ENCODE measurements around the gene TNPO1. TPM values are rescaled to one million over a fixed set of nuclear protein-coding genes. Genes with fewer than 3 reads are reported as not detected.

Gene TNPO1
- total and polyA plus RNA-seq, 2 experiments from 2014 or later: 40.4 to 195 TPM

DNA sequence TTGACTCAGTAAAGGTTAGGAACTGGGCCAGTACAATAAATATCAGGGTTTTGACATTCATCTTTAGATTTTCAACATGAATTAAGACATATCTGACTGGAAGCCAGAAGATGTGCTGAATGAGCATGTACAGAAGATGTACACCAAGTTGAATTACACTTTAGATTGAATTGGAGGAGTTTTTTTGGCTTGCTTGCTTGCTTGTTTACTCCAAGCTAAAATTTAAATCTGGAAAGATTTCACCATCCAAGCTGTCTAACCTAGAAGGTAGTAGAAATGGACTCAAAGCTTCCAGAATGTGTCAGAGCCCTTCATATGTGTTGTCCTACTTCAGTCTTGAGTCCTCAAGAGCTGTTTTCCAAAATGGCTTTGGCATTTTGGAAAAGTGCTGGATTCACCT lies 90.3 kb downstream of the TNPO1 start:
- no peaks in the 10 kb centered on the region for H3K27me3 ChIP-seq
- H3K4me1 ChIP-seq (ENCODE audit: low read depth): no peaks in the 10 kb centered on the region
- DNase-seq (ENCODE audit: low read depth in 1 of 2, low spot score in 1 of 2): no peak
- peaks cover 70% of the 10 kb centered on the region for H3K36me3 ChIP-seq
- no peak overlapping the region for H3K27ac ChIP-seq
- no peak overlapping the region for H3K4me3 ChIP-seq
- TF ChIP-seq, protein P1, sequence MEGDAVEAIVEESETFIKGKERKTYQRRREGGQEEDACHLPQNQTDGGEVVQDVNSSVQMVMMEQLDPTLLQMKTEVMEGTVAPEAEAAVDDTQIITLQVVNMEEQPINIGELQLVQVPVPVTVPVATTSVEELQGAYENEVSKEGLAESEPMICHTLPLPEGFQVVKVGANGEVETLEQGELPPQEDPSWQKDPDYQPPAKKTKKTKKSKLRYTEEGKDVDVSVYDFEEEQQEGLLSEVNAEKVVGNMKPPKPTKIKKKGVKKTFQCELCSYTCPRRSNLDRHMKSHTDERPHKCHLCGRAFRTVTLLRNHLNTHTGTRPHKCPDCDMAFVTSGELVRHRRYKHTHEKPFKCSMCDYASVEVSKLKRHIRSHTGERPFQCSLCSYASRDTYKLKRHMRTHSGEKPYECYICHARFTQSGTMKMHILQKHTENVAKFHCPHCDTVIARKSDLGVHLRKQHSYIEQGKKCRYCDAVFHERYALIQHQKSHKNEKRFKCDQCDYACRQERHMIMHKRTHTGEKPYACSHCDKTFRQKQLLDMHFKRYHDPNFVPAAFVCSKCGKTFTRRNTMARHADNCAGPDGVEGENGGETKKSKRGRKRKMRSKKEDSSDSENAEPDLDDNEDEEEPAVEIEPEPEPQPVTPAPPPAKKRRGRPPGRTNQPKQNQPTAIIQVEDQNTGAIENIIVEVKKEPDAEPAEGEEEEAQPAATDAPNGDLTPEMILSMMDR (IDR thresholded peaks at IDR 0.05; ENCODE audit: low read depth, low read length): no peak
- no peaks in the 10 kb centered on the region for H3K9me3 ChIP-seq (ENCODE audit: low read depth)

DNA sequence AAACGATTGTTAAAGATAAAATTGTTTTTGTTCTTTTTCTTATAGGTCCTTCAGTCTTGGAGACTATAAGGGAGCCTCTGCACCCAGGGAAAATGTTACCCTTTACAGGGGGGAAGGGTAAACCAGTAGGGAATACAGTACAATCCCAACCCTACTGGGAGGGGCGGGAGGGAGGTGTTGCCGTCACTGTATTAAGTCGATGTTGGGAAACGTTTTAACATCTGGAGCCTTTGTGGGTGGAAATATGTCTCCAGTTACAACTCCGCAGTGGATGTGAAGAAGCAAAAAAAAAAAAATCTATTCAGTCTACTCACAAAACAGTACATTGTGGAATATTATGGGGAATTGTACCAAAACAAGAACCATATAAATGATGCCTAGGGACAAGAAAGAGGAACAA lies 92.2 kb downstream of the TNPO1 start:
- no peaks in the 10 kb centered on the region for H3K27me3 ChIP-seq
- H3K4me1 ChIP-seq (ENCODE audit: low read depth): no peaks in the 10 kb centered on the region
- H3K4me3 ChIP-seq: no peak overlapping the region
- no peaks in the 10 kb centered on the region for H3K9me3 ChIP-seq (ENCODE audit: low read depth)
- TF ChIP-seq, protein P1 (IDR thresholded peaks at IDR 0.05; ENCODE audit: low read depth, low read length): no peak
- DNase-seq (ENCODE audit: low read depth in 1 of 2, low spot score in 1 of 2): no peak
- peaks cover 54% of the 10 kb centered on the region for H3K36me3 ChIP-seq
- H3K27ac ChIP-seq: no peak overlapping the region

DNA sequence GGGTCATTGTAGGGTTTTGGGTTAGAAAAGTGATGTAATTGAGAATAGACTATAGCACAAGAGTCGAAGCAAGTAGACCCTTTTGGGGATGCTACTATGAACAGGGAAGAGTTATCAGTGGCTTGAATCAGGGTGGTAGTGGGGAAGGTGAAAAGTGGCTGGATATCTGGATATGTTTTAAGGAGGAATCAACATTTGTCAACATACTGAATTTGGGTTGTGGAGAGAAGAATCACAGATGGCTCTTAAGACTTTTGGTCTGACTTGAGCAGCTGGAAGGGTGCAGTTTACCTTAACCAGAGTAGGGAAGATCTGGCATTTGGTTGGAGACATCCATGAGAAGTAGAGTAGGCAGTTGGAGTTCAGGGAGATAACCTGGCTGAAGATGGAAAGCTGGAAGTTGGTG lies 100.9 kb downstream of the TNPO1 start:
- Histone ChIP-seq H3K36me3 (no peaks in the 10 kb centered on the region), H3K4me1 (ENCODE audit: low read depth) (no peaks in the 10 kb centered on the region), H3K27me3 (no peaks in the 10 kb centered on the region), H3K9me3 (ENCODE audit: low read depth) (no peaks in the 10 kb centered on the region), H3K4me3 (no peak overlapping the region), H3K27ac (no peak overlapping the region)
- DNase-seq (ENCODE audit: low read depth in 1 of 2, low spot score in 1 of 2): no peak
- TF ChIP-seq, protein P1 (IDR thresholded peaks at IDR 0.05; ENCODE audit: low read depth, low read length): no peak

DNA sequence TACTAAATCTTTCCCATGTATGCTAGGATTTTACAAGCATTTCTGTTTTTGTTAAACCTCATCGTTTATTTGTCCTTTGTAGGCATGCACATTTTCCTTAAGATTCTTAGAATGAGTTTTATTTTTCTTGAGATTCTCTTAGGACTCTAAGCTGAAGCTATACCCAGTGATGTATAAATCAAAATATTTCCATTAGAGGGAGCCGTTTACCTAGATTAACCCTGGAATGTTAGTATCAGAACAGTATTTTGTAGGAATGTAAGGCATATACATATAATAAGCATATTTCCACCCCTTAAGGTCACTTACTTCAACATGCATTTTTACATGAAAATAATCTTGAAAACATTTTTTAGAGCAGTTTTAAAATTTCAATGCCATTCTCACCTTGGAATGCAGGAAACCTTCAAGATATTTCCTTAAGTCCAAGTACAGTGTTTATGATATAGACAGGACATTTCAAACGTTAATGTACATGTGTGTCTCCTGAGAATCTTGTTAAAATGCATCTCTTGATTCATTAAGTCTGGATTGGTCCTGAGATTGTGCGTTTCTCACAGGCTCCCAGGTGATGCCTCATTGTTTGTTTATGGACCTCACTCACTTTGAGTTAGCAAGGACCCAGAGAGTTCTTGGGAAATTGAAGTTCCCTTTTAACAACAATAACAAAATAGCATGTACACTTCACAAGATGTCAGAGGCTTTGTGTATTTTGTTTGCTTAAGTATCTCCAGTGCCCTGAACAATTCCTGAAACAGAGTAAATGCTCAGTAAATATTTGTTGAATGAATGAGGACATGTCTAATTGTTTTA lies 104.4 kb downstream of the TNPO1 start:
- DNase-seq (ENCODE audit: low read depth in 1 of 2, low spot score in 1 of 2): peak in 1 of 2 donors; percentile 44
- no peak overlapping the region for H3K27ac ChIP-seq
- no peaks in the 10 kb centered on the region for H3K4me1 ChIP-seq (ENCODE audit: low read depth)
- no peaks in the 10 kb centered on the region for H3K9me3 ChIP-seq (ENCODE audit: low read depth)
- TF ChIP-seq, protein P1 (IDR thresholded peaks at IDR 0.05; ENCODE audit: low read depth, low read length): peak; percentile 21
- H3K27me3 ChIP-seq: no peaks in the 10 kb centered on the region
- no peaks in the 10 kb centered on the region for H3K36me3 ChIP-seq
- no peak overlapping the region for H3K4me3 ChIP-seq

DNA sequence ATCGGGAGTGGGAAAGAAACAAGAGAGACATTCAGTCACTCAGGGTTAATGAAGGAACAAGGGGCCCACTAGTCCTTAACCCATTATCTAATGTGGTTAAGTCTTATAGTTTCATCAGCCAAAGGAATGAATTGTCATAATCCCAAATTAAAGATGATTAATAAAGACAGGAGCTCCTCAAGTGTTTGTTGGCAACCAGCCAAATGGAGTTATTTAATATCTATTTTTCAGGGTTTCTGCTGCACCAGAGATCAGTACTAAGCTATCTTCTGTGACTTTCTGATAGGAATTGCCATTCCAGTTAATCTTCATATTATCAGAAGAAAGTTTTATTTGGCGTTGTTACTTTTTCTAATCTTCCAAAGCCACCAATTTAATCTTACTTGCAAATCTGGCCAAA lies 105.4 kb downstream of the TNPO1 start:
- Histone ChIP-seq H3K27ac (no peak overlapping the region), H3K4me3 (no peak overlapping the region), H3K9me3 (ENCODE audit: low read depth) (no peaks in the 10 kb centered on the region), H3K36me3 (no peaks in the 10 kb centered on the region), H3K4me1 (ENCODE audit: low read depth) (no peaks in the 10 kb centered on the region), H3K27me3 (no peaks in the 10 kb centered on the region)
- DNase-seq (ENCODE audit: low read depth in 1 of 2, low spot score in 1 of 2): peak in 1 of 2 donors; percentile 9
- TF ChIP-seq, protein P1 (IDR thresholded peaks at IDR 0.05; ENCODE audit: low read depth, low read length): no peak
